ENCODE results near the gene FFAR4. TPM values are rescaled to one million over a fixed set of nuclear protein-coding genes. Genes with fewer than 3 reads are reported as not detected.

FFAR4 gene
- polyA plus RNA-seq, 2 of the 4 experiments (the other 2 are of a cell fraction) = 0.15 to 0.17 TPM

- Histone ChIP-seq H3K9me3 (no peaks in the 10 kb centered on the region), H3K27ac (no peak overlapping the region), H3K4me3 (no peak overlapping the region), H3K4me2 (no peak overlapping the region), H3K4me1 (no peaks in the 10 kb centered on the region)
- no peak for DNase-seq (ENCODE audit: low read depth in 1 of 2, low spot score in 1 of 2)
- POLR2A ChIA-PET = no interaction called here
- TF ChIP-seq CHD2 (IDR thresholded peaks at IDR 0.05; ENCODE audit: low read length, partially characterized antibody) = no peak
- no peak for TF ChIP-seq USF2 (IDR thresholded peaks at IDR 0.05)
- TF ChIP-seq NR3C1 (IDR thresholded peaks at IDR 0.05) = no peak
- TF ChIP-seq NPAS2 (CRISPR knock-in tag; IDR thresholded peaks at IDR 0.05; ENCODE audit: borderline replicate concordance) = no peak
- no peak for TF ChIP-seq MAFK (IDR thresholded peaks at IDR 0.05; ENCODE audit: partially characterized antibody)
- no peak; a peak in 1 of 6 replicates for ATAC-seq
- 86% methylated on average over 6 of the region's 6 CpGs for WGBS (ENCODE audit: missing lambda C conversion rate)
- CTCF ChIA-PET = interaction anchor here (1.1 to 2.4 kb wide), 2 partner anchors 19 to 120 kb away, joined by 3 to 7 read pairs; no protein-coding TSS in a partner anchor
- no peak for FAIRE-seq
Observed at GRCh38 chr10:93560541-93560940, 5.9 kb upstream of the FFAR4 start.

GRCh38 chr10:93565446-93565845, 1.0 kb upstream of the FFAR4 start:
- no peaks in the 10 kb centered on the region for H3K9me3 ChIP-seq
- TF ChIP-seq NR3C1 (IDR thresholded peaks at IDR 0.05) (no peak), REST (IDR thresholded peaks at IDR 0.05) (no peak), HOXA7 (CRISPR knock-in tag; IDR thresholded peaks at IDR 0.05) (no peak), CHD2 (IDR thresholded peaks at IDR 0.05; ENCODE audit: low read length, partially characterized antibody) (no peak), BHLHE40 (IDR thresholded peaks at IDR 0.05; ENCODE audit: low read depth, low read length) (no peak), BCL3 (IDR thresholded peaks at IDR 0.05) (no peak), CBX8 (IDR thresholded peaks at IDR 0.05) (no peak), EHMT2 (IDR thresholded peaks at IDR 0.05; ENCODE audit: low read depth) (no peak), RARB (CRISPR knock-in tag; IDR thresholded peaks at IDR 0.05) (no peak), KDM1A (IDR thresholded peaks at IDR 0.05; ENCODE audit: low read depth) (no peak), EHF (CRISPR knock-in tag; IDR thresholded peaks at IDR 0.05) (no peak), USF2 (IDR thresholded peaks at IDR 0.05) (no peak), POLR2AphosphoS2 (conservative IDR thresholded peaks at IDR 0.05; ENCODE audit: low read length) (no peak), CHD4 (IDR thresholded peaks at IDR 0.05; ENCODE audit: borderline replicate concordance) (no peak), PBX3 (IDR thresholded peaks at IDR 0.05) (no peak)
- 72% methylated on average over 3 of the region's 3 CpGs for WGBS (ENCODE audit: missing lambda C conversion rate)
- ChIA-PET CTCF (interaction anchor here (0.8 to 1.8 kb wide), 7 partner anchors 9 to 115 kb away, joined by 3 to 6 read pairs (median 3); no protein-coding TSS in a partner anchor), POLR2A (interaction anchor here (1.8 kb wide), 1 partner anchor 11 kb away, joined by 6 read pairs; no protein-coding TSS in a partner anchor)
- no peak for ATAC-seq
- H3K4me3 ChIP-seq = no peak overlapping the region
- H3K4me2 ChIP-seq = no peak overlapping the region
- FAIRE-seq = no peak
- H3K4me1 ChIP-seq = no peaks in the 10 kb centered on the region
- DNase-seq (ENCODE audit: low read depth in 1 of 2, low spot score in 1 of 2) = no peak
- no peak overlapping the region for H3K27ac ChIP-seq
